ENCODE data around the gene PIP4K2B.

GRCh38 chr17:38750044-38750311, 49.4 kb downstream of the PIP4K2B start:
- TF ChIP-seq POLR2A (IDR thresholded peaks at IDR 0.05) = no peak
- no peak for TF ChIP-seq CTCF (IDR thresholded peaks at IDR 0.05)

Data from body of pancreas (tissue), 4 donors.